Measurements from ENCODE around the gene SH3GL1.

- TF ChIP-seq CTCF (IDR thresholded peaks at IDR 0.05), result no peak
- no peak for TF ChIP-seq POLR2A (IDR thresholded peaks at IDR 0.05)
- no peak for TF ChIP-seq EP300 (IDR thresholded peaks at IDR 0.05; ENCODE audit: low read depth)
Observed at GRCh38 chr19:4347521-4347920, 52.8 kb downstream of the SH3GL1 start.
